ENCODE measurements around the gene KYAT1. TPM values are rescaled to one million over a fixed set of nuclear protein-coding genes. Genes with fewer than 3 reads are reported as not detected.
A peak's percentile ranks its signal among the peaks of the same experiment; 100 is the strongest.
"Not testable (repeated sequence)": the region's sequence is repeated elsewhere in the genome, so short reads cannot be mapped to it uniquely, and the experiment has no call there.

The KYAT1 gene
- total RNA-seq, 2 donors from 2014 or later: 5.1 to 5.5 TPM

- DNase-seq (ENCODE audit: low spot score): no peak
- intact Hi-C loops (cut with DNase I): no loop called here
Observed at GRCh38 chr9:128891321-128892220, 9.8 kb upstream of the KYAT1 start.

GRCh38 chr9:128887914-128888350, 6.2 kb upstream of the KYAT1 start:
- intact Hi-C loops (cut with DNase I): no loop called here
- no peak for DNase-seq (ENCODE audit: low spot score)

- no peak for DNase-seq (ENCODE audit: low spot score)
- intact Hi-C loops (cut with DNase I): no loop called here
Observed at GRCh38 chr9:128887049-128887448, 5.3 kb upstream of the KYAT1 start.

GRCh38 chr9:128886211-128886891, 4.6 kb upstream of the KYAT1 start:
- intact Hi-C loops (cut with DNase I): no loop called here
- DNase-seq (ENCODE audit: low spot score): no peak

- intact Hi-C loops (cut with DNase I): no loop called here
- DNase-seq (ENCODE audit: low spot score): no peak
Observed at GRCh38 chr9:128885798-128886197, 4.0 kb upstream of the KYAT1 start.

- intact Hi-C loops (cut with DNase I): no loop called here
- DNase-seq (ENCODE audit: low spot score): no peak
Observed at GRCh38 chr9:128885376-128885775, 3.6 kb upstream of the KYAT1 start.

GRCh38 chr9:128884164-128884563, 2.4 kb upstream of the KYAT1 start:
- intact Hi-C loops (cut with DNase I): no loop called here

GRCh38 chr9:128882677-128883603, 1.2 kb upstream of the KYAT1 start:
- no peak for DNase-seq (ENCODE audit: low spot score)

More at GRCh38 chr9:128884164-128884563, 2.4 kb upstream of the KYAT1 start:
- DNase-seq (ENCODE audit: low spot score): no peak

GRCh38 chr9:128877852-128878251, 3.9 kb downstream of the KYAT1 start:
- intact Hi-C loops (cut with DNase I): no loop called here
- DNase-seq (ENCODE audit: low spot score): no peak

More at GRCh38 chr9:128882677-128883603, 1.2 kb upstream of the KYAT1 start:
- intact Hi-C loops (cut with DNase I): loop anchor here in 1 of 2 donors (2.0 kb wide), 1 partner anchor 40 kb away; no protein-coding TSS in a partner anchor

GRCh38 chr9:128870941-128871265, 10.8 kb downstream of the KYAT1 start:
- DNase-seq (ENCODE audit: low spot score); intact Hi-C loops (cut with DNase I): not testable (repeated sequence)

- intact Hi-C loops (cut with DNase I): no loop called here
- DNase-seq (ENCODE audit: low spot score): no peak
Observed at GRCh38 chr9:128870128-128870940, 11.4 kb downstream of the KYAT1 start.

- DNase-seq (ENCODE audit: low spot score): peak; percentile 92
- intact Hi-C loops (cut with DNase I): loop anchor here (2.0 to 5.0 kb wide), 2 partner anchors 63 to 64 kb away; no protein-coding TSS in a partner anchor
Observed at GRCh38 chr9:128863647-128864046, 18.1 kb downstream of the KYAT1 start.

- DNase-seq (ENCODE audit: low spot score): no peak
- intact Hi-C loops (cut with DNase I): loop anchor here (2.0 to 5.0 kb wide), 2 partner anchors 64 to 65 kb away; no protein-coding TSS in a partner anchor
Observed at GRCh38 chr9:128862401-128862851, 19.3 kb downstream of the KYAT1 start.

- no peak for DNase-seq (ENCODE audit: low spot score)
- intact Hi-C loops (cut with DNase I): loop anchor here in 1 of 2 donors (5.0 kb wide), 1 partner anchor 66 kb away; no protein-coding TSS in a partner anchor
Observed at GRCh38 chr9:128861501-128861900, 20.2 kb downstream of the KYAT1 start.

- no peak for DNase-seq (ENCODE audit: low spot score)
- intact Hi-C loops (cut with DNase I): loop anchor here in 1 of 2 donors (5.0 kb wide), 1 partner anchor 66 kb away; no protein-coding TSS in a partner anchor
Observed at GRCh38 chr9:128860937-128861336, 20.8 kb downstream of the KYAT1 start.

- intact Hi-C loops (cut with DNase I); DNase-seq (ENCODE audit: low spot score): not testable (repeated sequence)
Observed at GRCh38 chr9:128858476-128858875, 23.3 kb downstream of the KYAT1 start.

- DNase-seq (ENCODE audit: low spot score); intact Hi-C loops (cut with DNase I): not testable (repeated sequence)
Observed at GRCh38 chr9:128854454-128854853, 27.3 kb downstream of the KYAT1 start.

- DNase-seq (ENCODE audit: low spot score); intact Hi-C loops (cut with DNase I): not testable (repeated sequence)
Observed at GRCh38 chr9:128852646-128853045, 29.1 kb downstream of the KYAT1 start.

All from posterior vena cava (tissue), 2 donors.